CD4-positive, alpha-beta T cell treated with Interleukin-6 at 100 ng/mL for 8 hours (primary cell): ENCODE data around the gene DTX1.
A peak's percentile ranks its signal among the peaks of the same experiment; 100 is the strongest.
"Not testable (repeated sequence)": the region's sequence is repeated elsewhere in the genome, so short reads cannot be mapped to it uniquely, and the experiment has no call there.

Experiments
- DNase-seq: peaks from one replicate; pipeline ENCODE4 v3.0.0-alpha.2; 2020; ENCODE audit warnings: mixed read lengths, low spot score

The DTX1 gene

DNA sequence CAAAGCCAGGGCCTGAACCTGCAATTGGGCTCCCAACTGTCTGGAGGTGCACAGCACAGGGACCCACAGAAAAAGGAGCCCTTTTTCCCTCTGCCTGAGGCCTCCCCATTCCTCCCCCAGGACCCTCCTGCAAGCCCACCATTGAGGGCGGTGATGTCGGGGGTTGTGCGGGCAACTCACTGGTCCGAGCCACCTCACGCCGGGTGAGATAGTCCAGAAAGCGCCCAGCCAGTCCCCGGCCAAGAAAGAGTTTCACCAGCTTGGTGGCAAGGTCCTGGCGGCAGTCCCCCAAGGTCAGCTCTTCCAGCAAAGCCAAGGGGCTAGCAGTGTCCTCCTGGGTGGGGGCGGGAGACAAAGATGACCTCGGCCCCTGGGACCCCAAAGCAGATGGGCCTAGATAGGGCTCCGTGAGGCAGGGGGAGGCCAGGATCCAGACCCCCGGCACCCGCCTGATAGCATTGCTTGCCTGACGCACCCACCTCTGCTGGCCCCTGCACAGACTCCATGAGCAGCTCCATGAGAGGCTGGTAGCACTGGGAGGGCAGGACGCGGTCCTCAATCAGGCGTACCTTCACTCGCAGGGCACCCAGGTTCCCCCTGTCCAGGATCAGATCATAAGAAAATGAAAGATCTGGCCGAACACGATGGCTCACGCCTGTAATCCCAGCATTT, 59.1 kb downstream of the DTX1 start:
- no peak for DNase-seq

DNA sequence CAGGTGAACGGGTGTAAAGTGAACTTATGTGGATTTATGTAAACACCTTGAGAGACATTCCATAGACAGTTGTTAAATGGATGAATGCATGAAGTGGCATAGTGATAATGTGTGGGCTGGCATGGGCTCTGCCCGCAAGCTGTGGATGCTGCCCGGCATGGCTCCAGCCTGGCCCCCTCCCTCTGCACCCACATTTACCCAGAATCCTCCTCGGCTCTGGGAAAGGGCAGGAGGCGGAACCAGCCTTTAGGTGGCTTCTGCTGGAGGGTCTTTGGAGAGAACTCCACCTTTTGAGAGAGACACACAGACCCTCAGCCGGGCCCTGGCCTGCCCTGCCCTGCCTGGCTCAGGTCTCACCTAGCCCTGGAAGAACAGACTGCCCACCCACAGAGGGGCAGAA, 60.3 kb downstream of the DTX1 start:
- no peak for DNase-seq

DNA sequence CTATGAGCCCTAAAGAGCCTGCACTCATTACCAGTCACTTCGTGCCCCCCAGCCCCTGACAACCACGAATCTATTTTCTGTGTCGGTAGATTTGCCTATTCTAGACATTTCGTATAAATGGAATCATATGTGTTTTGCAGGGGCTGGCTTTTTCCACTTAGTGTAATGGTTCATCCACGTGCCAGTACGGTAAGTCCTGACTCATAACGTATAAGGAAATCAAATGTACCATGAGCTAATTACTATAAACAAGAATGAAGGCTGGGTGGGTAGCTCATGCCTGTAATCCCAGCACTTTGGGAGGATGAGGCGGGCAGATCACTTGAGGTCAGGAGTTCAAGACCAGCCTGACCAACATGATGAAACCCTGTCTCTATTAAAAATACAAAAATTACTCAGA, 61.2 kb downstream of the DTX1 start:
- DNase-seq = not testable (repeated sequence)

DNA sequence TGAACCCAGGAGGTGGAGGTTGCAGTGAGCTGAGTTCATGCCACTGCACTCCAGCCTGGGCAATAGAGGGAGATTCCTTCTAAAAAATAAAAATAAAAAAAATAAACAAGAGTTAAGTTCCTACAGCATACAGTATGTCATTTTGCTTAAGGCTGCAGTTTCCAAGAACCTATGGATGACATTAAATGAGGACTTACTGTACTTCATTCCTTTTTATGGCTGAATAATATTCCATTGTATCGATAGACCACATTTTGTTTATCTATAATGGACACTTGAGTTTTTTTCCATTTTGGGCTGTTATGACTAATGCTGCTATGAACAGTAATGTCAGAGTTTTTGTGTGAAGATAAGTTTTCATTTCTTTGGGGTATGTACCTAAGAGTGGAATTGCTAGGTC, 61.6 kb downstream of the DTX1 start:
- DNase-seq = no peak

DNA sequence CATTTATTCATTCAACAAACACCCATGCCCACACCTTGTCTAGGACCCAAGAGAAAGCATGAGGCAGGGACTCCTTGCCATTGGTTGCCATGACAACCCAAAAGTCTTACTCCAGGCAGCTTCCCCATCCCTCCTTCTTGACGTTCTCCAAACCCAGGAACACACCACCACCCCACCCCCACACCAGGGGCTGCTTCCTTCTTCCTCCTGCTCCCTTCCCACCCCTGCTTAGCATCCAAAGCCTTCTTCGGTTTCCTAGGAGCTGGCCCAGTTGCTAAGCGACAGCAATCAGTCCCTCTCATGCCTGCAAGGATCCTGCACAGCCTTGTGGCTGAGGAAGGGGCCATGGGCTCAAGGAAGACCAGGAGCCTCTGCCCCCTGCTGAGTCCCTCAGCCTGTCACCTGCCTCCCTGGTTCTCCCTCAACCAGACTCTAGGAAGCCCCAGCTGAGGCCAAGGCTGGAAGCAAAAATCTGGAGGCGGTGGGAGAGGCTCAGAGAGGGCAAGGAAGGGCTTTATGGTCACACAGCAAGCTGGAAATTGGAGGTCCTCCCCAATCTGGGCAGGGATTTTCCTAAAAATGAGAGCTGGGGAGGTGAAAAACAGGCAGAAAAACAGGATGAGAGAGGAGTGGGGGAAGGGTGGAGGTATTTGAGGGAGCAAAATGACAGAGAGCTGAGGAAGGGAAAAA, 63.6 kb downstream of the DTX1 start:
- no peak for DNase-seq

DNA sequence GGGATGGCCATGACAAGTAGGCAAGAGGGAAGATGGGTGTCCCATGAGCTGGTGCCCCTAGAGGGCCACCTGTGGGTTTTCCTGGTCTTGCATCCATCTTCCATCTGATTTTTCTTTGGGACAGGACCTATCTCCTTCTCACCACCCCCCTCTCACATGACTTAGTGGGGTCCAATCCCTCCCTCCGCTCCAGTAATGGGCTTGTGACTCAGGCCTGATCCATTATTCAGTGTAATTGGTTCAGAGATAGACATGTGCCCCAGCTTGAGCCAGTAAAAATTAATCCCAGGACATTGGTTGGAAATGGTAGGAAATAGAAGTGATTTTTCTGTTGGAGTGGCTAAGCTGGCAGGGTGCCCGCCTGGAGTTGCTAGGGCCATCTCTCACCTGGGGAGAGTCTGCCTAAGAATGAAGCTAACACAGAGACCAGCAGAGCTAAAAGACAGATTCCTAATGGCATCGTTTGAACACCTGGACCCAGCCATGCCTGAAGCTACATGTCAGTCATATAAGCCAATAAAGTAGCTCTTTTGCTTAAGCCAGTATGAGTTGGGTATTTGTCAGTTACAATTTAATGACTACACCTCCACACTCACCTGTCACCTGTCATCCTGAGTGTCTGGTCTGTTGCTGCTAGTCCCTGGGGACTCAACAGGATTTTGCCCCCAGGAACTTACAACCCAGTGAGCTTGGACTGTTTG, 64.3 kb downstream of the DTX1 start:
- DNase-seq = no peak

DNA sequence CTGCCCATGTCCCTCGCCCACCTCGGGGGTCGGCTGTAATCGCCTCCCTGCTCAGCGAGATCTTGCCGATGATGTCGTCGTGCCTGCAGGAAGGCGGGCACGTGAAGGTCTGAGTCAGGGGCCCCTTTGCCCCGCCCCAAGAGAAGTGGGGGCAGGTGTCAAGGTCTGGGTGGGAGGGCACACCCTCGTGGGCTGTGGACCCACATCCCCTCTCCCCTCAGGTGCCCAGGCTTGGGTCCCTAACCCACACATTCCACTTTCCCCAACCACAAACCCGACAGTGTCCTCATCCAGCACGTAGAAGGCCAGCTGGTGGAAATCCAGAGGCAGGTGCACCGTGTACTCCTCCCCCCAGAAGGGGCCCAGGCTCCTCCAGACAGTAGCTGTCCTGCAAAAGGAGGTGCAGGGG, 71.3 kb downstream of the DTX1 start:
- DNase-seq = no peak

DNA sequence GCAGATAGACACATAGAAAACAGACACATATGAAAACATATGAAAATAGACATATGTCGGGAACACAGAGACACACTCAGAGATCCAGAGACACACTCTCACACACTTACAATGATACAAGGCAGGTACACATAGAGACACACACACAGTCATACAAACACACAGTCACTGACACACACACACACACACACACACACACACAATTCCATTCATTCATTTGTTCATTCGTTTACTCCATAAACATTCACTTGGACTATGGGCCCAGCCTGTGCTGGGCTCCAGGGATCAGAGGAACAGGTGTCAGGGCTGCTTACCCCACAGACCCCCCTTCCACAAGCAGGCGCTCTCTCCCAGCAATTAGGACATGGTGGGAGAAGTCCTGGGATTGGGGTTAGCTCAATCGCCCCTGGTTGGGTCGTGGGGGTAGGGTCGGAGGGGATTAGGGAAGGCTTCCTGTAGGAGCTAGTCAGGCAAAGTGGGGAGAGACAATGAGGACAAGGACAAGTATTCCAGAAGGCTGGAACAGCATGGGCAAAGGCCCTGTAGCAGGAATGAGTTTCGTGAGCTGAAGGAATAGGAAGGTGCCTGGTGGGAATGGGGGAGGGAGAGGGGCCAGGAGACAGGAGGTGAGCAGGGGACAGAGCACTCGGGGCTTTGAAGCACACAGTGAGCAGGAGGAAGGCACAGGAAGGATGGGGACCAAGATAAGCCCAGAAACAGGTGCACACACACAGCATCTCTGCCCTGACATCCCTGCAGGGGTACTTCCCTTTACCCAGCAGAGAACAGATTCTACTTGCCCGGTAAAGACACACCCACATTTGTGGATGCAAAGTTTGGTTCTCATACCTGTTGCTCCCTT, 72.5 kb downstream of the DTX1 start:
- DNase-seq = no peak

DNA sequence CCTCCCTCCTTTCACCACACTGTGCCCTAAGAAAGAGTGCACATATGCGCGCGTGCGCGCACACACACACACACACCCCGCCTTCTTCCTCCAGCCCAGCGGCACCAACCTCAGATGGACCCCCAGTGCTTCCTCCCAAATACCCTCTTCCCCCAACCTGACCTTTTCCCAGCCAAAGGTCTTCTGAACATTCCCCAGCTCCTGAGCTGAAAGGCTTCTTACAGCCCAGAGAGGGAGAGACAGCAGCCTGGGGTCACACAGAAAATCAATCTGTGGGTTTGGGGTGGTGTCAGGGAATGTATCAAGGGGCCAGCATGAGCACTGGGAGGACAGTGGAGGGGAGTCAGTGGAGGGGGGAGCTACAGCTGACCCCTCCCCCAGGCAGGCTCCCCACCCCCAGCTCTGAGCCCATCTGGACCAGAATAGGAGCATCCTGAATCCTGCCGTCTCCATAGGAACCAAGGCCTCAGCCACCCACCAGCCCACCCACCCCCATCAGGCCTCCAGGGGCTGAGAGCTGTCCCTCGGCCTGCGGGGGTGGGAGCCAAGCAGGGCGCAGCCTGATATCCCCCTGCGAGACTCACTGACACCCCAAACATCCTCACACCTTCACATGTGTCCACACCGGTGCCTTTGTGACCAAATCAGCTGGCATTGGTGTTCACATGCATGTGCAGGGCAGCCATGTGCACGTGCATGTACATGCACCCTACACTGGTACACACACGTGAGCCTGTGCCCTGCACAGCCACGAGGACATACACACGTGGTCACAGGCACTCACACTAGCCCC, 73.3 kb downstream of the DTX1 start:
- no peak for DNase-seq

DNA sequence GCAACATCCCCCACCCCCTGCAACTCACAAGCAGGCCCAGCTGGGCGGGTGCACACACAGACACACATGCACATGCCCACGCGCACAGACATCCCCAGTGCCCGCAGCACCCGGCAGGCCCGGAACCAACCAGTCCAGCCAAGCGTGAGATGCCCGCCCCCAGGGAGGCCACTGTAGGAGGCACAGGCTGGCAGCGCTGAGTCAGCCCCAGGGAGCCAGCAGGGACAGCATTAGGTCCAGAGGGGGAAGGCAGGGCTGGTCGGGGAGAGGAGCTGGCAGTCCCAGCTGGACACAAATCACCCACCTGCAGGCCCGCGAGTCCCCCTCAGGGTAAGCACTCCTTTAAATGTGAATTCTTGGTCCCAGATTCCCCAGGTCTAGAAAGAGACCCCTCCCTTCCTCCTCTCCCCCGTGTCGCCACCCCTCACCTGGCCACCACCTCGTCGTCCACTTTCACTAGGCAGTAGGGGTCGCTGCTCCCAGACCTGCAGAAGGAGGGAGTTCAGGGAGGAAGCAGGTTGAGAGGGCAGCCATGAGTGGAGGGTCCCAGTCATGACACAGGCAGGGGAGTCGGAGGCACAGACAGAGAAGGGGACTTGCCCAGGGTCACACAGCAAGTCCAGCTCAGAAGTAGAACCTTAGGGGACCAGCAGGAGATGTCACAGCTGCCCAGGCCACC, 74.1 kb downstream of the DTX1 start:
- no peak for DNase-seq

DNA sequence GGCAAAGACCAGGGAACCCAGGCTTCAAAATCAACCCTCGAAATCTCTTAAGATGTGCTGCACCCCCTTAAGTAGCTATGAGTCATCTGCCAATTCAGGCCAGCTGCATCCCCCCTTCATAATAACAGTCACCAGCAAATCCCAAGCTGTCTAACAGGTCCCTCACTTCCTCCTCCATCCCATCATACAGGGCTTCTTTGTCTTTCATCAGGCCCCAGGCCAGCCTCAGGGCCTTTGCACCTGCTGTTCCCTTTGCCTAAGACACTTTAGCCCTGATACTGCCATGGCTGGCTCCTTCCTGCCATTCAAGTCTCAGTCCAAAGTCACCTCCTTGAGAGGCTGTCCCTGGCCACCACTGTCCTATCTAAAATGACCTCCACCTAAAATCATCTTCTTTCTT, 75.0 kb downstream of the DTX1 start:
- DNase-seq = no peak

DNA sequence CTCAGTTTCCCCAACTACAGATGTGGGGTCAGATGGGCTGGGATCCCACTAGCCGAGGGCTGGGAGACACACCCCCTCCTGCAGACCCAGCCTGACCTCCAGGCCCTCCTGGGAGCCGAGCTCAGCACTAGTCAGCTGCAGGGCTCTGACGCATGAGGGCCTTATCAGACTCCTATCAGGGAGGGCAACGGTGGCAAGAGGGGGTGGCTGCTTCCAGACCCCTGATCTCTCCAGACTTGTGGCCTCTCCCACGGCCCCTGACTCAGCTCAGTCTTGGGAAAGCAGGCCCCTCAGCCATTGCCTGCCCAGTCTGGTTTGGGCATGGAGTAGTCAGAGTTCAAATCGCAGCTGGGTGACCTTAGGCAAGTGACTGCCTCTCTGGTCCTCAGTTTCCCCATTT, 76.5 kb downstream of the DTX1 start:
- no peak for DNase-seq

DNA sequence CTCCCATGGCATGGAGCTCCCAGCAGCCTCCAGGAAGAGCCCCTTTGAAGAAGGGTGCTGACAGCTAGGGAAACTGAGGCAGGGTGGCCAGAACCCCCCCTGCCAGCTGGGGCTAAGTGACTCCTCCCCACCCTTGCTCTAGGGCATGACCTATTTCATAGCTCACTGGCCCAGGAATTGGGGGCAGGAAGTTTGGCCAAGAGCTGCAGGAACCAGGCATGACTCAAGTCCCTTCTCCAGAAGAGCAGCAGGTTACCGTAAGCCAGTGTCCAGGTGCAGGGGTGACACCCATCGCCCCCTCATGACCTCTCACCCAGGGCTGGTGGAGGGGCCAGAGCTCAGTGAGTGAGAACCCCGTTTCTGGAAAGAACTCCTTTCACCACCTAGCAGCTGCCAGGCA, 77.1 kb downstream of the DTX1 start:
- no peak for DNase-seq

DNA sequence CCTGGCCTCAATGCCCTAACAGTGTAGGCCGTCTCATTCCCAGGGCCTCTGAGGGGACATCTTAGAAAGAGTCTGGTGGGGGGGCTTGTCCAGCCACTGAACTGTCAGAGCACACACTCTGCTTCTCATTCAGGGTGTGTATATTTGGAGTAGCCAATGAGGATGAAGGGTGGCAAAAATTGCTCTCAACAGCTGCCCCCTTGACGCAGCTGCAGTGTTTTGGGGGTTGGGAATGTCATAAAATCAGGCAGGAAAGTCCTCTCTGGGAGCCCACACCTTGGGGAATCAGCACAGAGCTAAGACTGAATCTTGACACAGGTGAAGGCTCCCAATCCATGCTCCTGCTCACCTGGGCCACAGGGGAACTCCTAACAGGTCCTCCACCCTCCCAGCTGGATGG, 77.5 kb downstream of the DTX1 start:
- DNase-seq = no peak

DNA sequence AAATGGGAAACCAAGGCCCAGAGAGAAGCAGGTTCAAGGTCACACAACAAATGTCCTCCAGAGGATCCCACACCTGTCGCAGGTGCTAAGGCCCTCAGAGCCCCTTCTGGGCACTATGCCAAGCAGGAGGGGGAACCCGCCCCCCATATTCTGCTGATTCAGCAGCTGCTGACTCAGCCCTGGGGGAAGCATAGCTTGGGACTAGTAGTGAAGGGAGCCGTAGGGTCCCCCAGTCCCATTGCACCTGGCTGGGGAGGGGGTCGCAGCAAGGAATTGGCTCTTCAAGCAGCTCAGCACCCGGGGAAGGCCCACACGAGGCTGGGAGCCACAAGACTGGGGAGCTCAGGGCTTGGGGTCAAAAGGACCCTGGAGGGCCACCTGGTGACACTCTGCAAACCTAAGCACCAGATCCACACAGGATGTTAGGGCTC, 78.0 kb downstream of the DTX1 start:
- no peak for DNase-seq

DNA sequence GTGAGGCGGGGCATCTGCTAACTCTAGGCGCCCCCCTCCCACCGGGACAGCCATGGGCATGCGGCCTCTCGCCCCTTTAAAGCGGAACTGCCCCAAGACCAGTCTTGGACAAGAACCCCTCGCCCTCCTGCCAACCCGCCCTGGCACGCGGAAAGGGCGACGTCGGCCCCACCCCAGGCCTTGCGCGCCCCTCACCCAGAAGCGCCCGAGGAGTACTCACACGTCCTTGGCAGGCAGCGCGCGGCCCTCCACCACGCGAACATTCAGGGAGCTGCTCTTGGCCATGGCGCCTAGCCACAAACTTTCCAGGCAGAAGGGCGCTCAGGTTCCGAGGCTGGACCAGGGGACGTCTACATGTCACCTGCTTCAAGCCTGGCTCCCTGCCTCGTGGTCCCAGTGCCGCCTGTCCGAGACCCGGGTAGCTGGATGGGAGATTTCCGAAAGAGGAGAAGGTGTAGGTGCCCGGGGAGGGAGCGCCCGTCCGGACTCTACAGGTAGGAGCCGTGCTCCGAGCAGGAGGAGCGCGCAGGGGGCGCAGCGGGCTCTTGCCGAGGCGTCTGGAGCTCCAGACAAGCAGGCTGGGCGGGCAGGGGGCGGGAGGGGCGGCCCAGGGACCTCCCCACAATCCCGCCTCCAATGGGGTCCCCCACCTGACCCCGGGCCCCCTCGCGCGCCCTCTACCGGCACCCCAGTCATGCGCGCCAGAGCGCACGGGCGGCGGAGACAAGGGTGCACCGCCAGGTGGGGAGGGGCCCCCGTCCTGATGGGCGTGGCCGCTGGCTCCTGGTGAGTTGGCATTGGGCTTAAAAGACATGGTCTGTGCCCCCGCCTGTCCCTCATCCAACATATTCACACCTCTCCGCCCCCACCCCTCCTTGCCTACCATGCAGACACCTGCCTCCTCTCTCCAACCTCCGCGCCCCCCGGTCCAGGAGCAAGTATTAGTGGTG, 78.9 kb downstream of the DTX1 start, which contains the start of gene RASAL1:
Gene RASAL1, minus strand, starts transcription at position 584 of the 950 bp plus-strand sequence. Its CDS starts 299 bp downstream, at position 285.
- DNase-seq = peak; percentile 59

DNA sequence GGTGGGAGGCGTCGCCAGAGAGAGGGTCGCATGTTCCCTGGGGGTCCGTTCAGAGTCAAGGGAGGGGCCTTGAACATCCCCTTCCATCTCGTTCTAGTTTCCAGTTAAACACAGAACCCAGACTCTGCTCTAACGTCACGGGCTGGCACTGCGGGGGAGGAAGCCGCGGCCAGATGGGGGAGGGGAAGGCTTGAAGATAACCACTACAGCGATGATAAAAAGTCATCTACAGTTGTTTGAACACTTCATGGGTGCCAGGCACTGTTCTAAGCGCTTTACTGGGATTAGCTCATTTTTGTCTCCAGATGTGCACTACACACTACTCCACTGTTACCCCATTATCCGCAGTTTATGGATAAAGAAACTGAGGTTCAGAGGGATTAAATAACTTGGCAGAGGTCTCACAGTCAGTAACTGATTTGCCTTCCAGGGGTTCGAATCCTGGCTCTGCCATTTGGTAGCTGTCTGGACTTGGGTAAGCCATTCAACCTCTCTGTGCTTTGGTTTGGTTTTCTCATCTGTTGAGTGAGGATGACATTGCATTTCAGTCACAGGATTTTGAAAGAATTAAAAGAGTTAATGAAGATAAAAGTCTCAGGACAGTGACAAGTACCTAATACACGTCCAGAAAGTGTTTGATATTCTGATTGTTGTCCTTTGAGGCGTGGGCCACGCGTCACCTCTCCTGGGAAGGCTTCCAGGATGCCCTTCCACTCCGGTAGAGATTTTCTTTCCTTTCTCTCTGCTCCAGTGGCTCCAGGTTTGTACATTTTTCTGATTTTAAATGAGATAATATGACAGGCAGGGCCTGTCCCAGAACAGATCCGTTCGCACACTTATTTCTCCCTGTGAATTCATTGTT, 79.8 kb downstream of the DTX1 start:
- DNase-seq = peak; percentile 30

DNA sequence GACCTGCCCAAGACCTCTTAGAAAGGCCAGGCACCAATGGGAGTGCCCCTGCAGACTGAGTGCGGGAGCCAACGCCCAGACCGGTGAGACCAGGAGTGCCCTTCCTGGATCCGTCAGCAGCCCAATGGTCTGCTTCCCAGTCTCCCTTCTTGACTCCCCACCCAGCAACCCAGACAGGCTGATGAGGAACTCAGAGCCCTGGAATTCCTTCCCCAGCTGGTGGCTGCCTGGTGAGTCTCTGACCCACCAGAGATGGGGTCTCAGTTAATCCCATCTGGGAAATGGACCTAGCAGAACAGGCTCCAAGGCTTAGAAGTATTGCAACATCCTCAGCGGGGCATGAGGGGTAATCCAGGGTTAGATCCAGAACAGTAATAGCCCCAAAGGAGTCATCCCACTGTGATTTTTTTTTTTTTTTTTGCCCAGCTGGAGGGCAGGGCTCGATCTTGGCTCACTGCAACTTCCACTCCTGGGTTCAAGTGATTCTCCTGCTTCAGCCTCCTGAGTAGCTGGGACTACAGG, 80.5 kb downstream of the DTX1 start:
- DNase-seq = no peak
